GM12891 (cell line): ENCODE results near the gene USP37.

ENCODE experiments used
- POLR2A ChIP-seq: IDR thresholded peaks from 2 replicates; pipeline ENCODE4 v1.6.1; 2011; ENCODE audit warnings: low read depth, low read length, control low read depth
- POLR2AphosphoS5 ChIP-seq: IDR thresholded peaks from 2 replicates; pipeline ENCODE4 v1.6.1; 2011; ENCODE audit warnings: low read depth, low read length, control low read depth
- TAF1 ChIP-seq: IDR thresholded peaks from 2 replicates; pipeline ENCODE4 v1.6.1; 2011; ENCODE audit warnings: low read depth, low read length, control low read depth

GRCh38 chr2:218585541-218585940 is 17.4 kb upstream of the USP37 start:
- no peak for TF ChIP-seq POLR2AphosphoS5
- no peak for TF ChIP-seq POLR2A
- TF ChIP-seq TAF1: no peak
